MM.1S (cell line): ENCODE measurements around the gene ELP4.
"Not testable (repeated sequence)": the region's sequence is repeated elsewhere in the genome, so short reads cannot be mapped to it uniquely, and the experiment has no call there.

ENCODE experiments used
- DNase-seq: peaks from one replicate; pipeline ENCODE4 v3.0.0-alpha.2; 2015
- H2AFZ ChIP-seq: fragments of 300-600 bp; sonication (generic); 2 replicates; pipeline ENCODE4 v1.6.0; 2016; ENCODE audit warnings: antibody characterized with exemption, low read length
- H3F3A ChIP-seq: fragments of 300-600 bp; sonication (generic); 2 replicates; pipeline ENCODE4 v1.6.1; 2016; ENCODE audit warnings: mild to moderate bottlenecking, antibody characterized with exemption, low read length, moderate library complexity, mixed read lengths; ENCODE audit not compliant: insufficient read depth
- H3K27ac ChIP-seq: fragments of 300-600 bp; sonication (generic); 2 replicates; pipeline ENCODE4 v1.5.1; 2016; ENCODE audit warnings: mild to moderate bottlenecking, low read length
- H3K27me3 ChIP-seq: fragments of 300-600 bp; sonication (generic); replicated peaks from 2 replicates; pipeline ENCODE4 v1.6.0; 2016; ENCODE audit warnings: low read length; ENCODE audit not compliant: insufficient read depth
- H3K36me3 ChIP-seq: fragments of 300-600 bp; sonication (generic); replicated peaks from 2 replicates; pipeline ENCODE4 v1.6.1; 2016; ENCODE audit warnings: mild to moderate bottlenecking, low read length, mixed read lengths; ENCODE audit not compliant: insufficient read depth
- H3K4me1 ChIP-seq: fragments of 300-600 bp; sonication (generic); 2 replicates; pipeline ENCODE4 v1.6.1; 2016; ENCODE audit warnings: low read length, mixed read lengths
- H3K4me2 ChIP-seq: fragments of 300-600 bp; sonication (generic); 2 replicates; pipeline ENCODE4 v1.6.0; 2016; ENCODE audit warnings: low read depth, low read length
- H3K4me3 ChIP-seq: fragments of 300-600 bp; sonication (generic); 2 replicates; pipeline ENCODE4 v1.5.1; 2016; ENCODE audit warnings: low read length, mixed read lengths
- H3K79me2 ChIP-seq: fragments of 300-600 bp; sonication (generic); 2 replicates; pipeline ENCODE4 v1.6.1; 2016; ENCODE audit warnings: mixed run types, low read length, mixed read lengths
- H3K9ac ChIP-seq: fragments of 300-600 bp; sonication (generic); 2 replicates; pipeline ENCODE4 v1.6.1; 2016; ENCODE audit warnings: low read length, mixed read lengths
- H3K9me2 ChIP-seq: fragments of 300-600 bp; sonication (generic); replicated peaks from 2 replicates; pipeline ENCODE4 v1.6.1; 2016; ENCODE audit warnings: mild to moderate bottlenecking, low read length, mixed read lengths; ENCODE audit not compliant: insufficient read depth
- H3K9me3 ChIP-seq: fragments of 300-600 bp; sonication (generic); replicated peaks from 2 replicates; pipeline ENCODE4 v1.6.1; 2016; ENCODE audit warnings: mild to moderate bottlenecking, low read length, mixed read lengths; ENCODE audit not compliant: insufficient read depth
- H4K20me1 ChIP-seq: fragments of 300-600 bp; sonication (generic); 2 replicates; pipeline ENCODE4 v1.6.1; 2016; ENCODE audit warnings: mild to moderate bottlenecking, low read length, moderate library complexity, mixed read lengths; ENCODE audit not compliant: insufficient read depth
- EZH2 ChIP-seq: fragments of 300-600 bp; sonication (generic); optimal IDR thresholded peaks from 2 replicates; pipeline ENCODE3; 2017; ENCODE audit warnings: low read depth, mild to moderate bottlenecking, antibody characterized with exemption, low read length, mixed read lengths
- EZH2phosphoT487 ChIP-seq: fragments of 300-600 bp; sonication (generic); IDR thresholded peaks from 2 replicates; pipeline ENCODE4 v1.6.1; 2018; ENCODE audit warnings: antibody characterized with exemption, low read length
- TF ChIP-seq, protein P1 (sequence below): fragments of 300-600 bp; sonication (generic); IDR thresholded peaks from 2 replicates; pipeline ENCODE4 v1.5.1; 2016; ENCODE audit warnings: antibody characterized with exemption, low read length, mixed read lengths

ELP4 gene

DNA sequence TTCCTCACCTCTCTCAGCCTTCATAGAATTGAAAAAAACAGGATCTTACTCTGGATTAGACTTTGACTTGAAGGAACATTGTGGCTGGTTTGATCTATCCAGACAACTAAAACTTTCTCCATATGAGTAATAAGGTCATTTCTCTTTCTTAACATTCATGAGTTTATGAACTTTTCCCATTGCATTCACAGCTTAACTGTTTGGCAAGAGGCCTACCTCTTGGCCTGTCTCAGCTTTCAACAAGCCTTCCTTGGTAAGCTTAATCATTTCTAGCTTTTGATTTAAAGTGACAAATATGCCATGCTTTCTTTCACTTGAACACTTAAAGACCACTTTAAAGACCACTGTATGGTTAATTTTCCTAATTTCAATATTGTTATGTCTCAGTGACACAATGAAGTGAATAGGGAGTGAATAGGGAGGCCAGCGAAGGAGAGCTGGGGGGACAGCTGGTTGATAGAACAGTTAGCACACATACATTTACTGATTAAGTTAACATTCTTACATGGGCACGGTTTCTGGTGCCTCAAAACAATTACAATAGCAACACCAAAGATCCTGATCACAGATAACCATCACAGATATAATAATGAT lies 17.1 kb upstream of the ELP4 start:
- TF ChIP-seq EZH2 (no peak), EZH2phosphoT487 (no peak)
- TF ChIP-seq, protein P1, sequence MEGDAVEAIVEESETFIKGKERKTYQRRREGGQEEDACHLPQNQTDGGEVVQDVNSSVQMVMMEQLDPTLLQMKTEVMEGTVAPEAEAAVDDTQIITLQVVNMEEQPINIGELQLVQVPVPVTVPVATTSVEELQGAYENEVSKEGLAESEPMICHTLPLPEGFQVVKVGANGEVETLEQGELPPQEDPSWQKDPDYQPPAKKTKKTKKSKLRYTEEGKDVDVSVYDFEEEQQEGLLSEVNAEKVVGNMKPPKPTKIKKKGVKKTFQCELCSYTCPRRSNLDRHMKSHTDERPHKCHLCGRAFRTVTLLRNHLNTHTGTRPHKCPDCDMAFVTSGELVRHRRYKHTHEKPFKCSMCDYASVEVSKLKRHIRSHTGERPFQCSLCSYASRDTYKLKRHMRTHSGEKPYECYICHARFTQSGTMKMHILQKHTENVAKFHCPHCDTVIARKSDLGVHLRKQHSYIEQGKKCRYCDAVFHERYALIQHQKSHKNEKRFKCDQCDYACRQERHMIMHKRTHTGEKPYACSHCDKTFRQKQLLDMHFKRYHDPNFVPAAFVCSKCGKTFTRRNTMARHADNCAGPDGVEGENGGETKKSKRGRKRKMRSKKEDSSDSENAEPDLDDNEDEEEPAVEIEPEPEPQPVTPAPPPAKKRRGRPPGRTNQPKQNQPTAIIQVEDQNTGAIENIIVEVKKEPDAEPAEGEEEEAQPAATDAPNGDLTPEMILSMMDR = no peak

GRCh38 chr11:31493235-31493634 lies 16.3 kb upstream of the ELP4 start:
- Histone ChIP-seq H3K9me3 (no peaks in the 10 kb centered on the region), H3K27ac (no peak overlapping the region), H3K36me3 (no peaks in the 10 kb centered on the region), H3K79me2 (peaks cover 25% of the 10 kb centered on the region), H2AFZ (no peak overlapping the region), H3K4me1 (no peaks in the 10 kb centered on the region), H4K20me1 (no peaks in the 10 kb centered on the region), H3K4me2 (no peak overlapping the region), H3K27me3 (no peaks in the 10 kb centered on the region), H3F3A (no peaks in the 10 kb centered on the region), H3K4me3 (no peak overlapping the region), H3K9ac (no peak overlapping the region), H3K9me2 (no peaks in the 10 kb centered on the region)
- DNase-seq = no peak
- TF ChIP-seq EZH2phosphoT487 (no peak), EZH2 (no peak)
- TF ChIP-seq, protein P1 = no peak

More for the DNA sequence above, 17.1 kb upstream of the ELP4 start:
- Histone ChIP-seq H3K36me3 (no peaks in the 10 kb centered on the region), H3K9ac (no peak overlapping the region), H3K4me2 (no peak overlapping the region), H3K9me3 (no peaks in the 10 kb centered on the region), H3K4me3 (no peak overlapping the region), H3F3A (no peaks in the 10 kb centered on the region), H2AFZ (no peak overlapping the region), H4K20me1 (no peaks in the 10 kb centered on the region), H3K4me1 (no peaks in the 10 kb centered on the region), H3K9me2 (no peaks in the 10 kb centered on the region), H3K79me2 (peaks cover 19% of the 10 kb centered on the region), H3K27me3 (no peaks in the 10 kb centered on the region), H3K27ac (no peak overlapping the region)
- no peak for DNase-seq

DNA sequence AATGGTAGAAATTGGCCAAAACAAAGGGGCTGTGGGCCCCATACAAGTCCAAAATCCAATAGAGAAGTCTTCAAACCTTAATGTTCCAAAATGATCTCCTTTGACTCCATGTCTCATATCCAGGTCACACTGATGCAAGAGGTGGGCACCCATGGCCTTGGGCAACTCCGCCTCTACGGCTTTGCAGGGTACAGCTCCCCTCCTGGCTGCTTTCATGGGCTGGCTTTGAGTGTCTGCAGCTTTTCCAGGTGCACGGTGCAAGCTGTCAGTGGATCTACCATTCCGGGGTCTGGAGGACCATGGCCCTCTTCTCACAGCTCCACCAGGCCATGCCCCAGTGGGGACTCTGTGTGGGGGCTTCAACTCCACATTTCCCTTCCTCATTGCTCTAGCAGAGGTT lies 15.8 kb upstream of the ELP4 start:
- H3K79me2 ChIP-seq = peaks cover 30% of the 10 kb centered on the region
- H3K27me3 ChIP-seq, H3K4me3 ChIP-seq, H3F3A ChIP-seq, DNase-seq, H2AFZ ChIP-seq, H3K9me3 ChIP-seq, H3K9me2 ChIP-seq, H4K20me1 ChIP-seq, H3K9ac ChIP-seq, H3K36me3 ChIP-seq, H3K27ac ChIP-seq, H3K4me2 ChIP-seq, H3K4me1 ChIP-seq: not testable (repeated sequence)

DNA sequence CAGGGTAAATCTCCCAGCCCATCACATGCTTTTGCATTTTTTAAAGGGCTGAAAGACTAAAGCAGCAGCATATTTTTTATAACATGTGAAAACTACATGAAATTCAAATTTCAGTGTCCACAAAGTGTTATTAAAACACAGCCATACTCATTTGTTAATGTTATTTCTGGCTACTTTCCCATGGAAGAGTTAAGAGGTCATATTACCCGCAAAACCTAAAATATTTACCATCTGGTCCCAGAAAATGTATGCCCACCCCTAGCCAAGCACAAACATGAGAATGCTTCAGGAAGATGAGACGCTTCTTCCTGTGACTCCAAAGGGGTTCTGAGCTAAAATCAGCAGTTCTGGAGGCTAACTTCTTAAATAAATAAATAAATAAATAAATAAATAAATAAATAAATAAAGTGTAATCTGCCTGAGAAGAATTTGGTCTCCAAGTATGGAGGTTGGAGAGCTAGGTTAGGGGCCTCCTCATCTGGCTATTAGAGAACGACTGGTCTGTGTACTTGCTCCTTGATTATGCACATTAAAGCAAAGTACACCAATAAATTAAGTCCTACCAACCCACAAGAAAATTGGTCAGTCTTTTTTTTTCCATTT lies 9.9 kb upstream of the ELP4 start:
- Histone ChIP-seq H3K27ac (no peak overlapping the region), H3K79me2 (peaks cover 66% of the 10 kb centered on the region), H3K4me3 (no peak overlapping the region), H3F3A (no peaks in the 10 kb centered on the region), H3K4me2 (no peak overlapping the region), H4K20me1 (no peaks in the 10 kb centered on the region), H3K9me3 (no peaks in the 10 kb centered on the region), H3K27me3 (no peaks in the 10 kb centered on the region), H3K9ac (no peak overlapping the region), H3K4me1 (no peaks in the 10 kb centered on the region), H3K36me3 (no peaks in the 10 kb centered on the region; the same call in 1 of the 2 replicates), H2AFZ (no peak overlapping the region), H3K9me2 (no peaks in the 10 kb centered on the region)
- DNase-seq = no peak
- TF ChIP-seq EZH2 (no peak), EZH2phosphoT487 (no peak)
- TF ChIP-seq, protein P1 = no peak
